COR-L47 (cell line): ENCODE results near the gene CCDC85C.

Source experiments
- DNase-seq: peaks from one replicate; lab custom pipeline; 2025; lab: John Stamatoyannopoulos, UW

CCDC85C gene

GRCh38 chr14:99556134-99556791 lies 47.7 kb downstream of the CCDC85C start:
- no peak for DNase-seq

DNA sequence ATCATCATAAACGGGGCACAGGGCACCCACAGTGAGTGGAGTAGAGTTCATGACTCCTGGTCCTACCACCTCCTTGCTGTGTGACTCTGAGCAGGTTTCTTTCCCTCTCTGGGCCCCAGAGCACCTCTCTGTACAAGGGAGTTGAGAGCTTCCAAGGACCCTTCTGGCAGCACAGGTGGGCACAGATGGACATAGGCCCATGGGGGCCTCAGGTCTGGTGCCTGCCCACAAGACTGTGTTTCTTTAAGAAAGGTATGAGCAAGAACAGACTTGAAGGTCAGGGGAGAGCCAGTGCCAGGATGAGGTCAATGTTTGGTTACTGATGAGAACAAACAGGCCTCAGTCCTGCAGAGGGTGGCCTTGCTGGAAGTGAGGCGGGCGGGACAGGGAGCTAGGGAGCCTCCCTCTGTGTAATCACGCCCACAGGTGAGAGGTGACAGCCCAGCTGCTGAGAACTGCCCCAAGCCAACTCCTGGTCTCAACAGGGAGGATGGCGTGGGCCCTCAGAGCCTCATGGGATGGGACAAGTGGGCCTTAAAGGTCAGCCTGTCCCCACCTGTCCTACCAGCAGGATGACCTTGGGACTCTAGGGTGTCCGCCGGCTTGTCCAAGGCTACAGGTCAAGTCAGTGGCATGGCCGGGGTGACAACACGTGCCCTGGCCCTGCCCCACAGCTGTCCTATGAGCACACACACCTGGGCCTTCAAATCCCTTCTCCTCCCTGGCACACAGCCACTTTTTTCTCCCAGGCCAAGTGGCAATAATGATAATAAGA lies 49.1 kb downstream of the CCDC85C start:
- no peak for DNase-seq

DNA sequence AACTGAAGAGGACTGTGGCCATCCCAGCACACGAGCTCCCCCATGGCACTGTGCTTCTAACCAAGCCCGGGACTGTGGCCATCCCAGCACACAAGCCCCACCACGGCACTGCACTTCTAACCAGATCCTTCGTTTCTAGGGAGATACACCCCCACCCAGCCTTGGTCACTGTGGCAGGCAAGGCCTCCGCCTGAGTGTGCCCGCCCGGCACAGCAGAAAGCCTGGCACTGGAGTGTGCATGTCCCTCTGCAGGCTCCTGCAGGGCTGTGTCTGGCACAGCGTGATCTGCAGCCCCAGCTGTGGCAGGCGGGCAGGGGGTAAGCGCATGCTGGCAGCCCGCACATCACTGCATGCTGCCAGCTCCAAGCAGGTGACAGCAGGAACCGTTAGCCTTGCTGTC lies 49.8 kb downstream of the CCDC85C start:
- peak; percentile 83 for DNase-seq

GRCh38 chr14:99552572-99553216 lies 51.3 kb downstream of the CCDC85C start:
- DNase-seq: no peak

GRCh38 chr14:99552021-99552553 lies 51.9 kb downstream of the CCDC85C start:
- DNase-seq: no peak

- no peak for DNase-seq
These were observed 52.7 kb downstream of the CCDC85C start for GRCh38 chr14:99551034-99551922.

GRCh38 chr14:99550387-99550992 lies 53.5 kb downstream of the CCDC85C start:
- no peak for DNase-seq

DNA sequence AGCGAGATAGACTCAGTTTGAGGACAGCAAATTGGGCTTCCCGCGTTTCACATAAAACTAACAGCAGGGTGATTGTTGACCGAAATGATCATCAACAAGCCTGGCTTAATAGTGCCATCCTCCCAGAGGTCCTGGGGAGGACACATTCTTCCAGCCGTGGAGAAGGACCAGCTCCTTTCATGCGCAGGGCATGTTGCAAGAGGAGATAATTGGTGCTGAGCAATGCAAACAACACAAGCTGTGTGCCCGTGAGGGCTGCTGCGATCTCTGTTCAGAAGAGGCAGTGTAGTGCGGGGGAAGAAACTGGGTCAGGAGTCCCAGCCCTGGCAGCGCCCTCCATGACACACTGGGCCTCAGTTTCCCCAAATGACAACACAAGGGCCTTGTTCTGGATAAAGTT lies 54.3 kb downstream of the CCDC85C start:
- peak; percentile 80 for DNase-seq

- no peak for DNase-seq
These were observed 55.0 kb downstream of the CCDC85C start for GRCh38 chr14:99548871-99549515.

GRCh38 chr14:99548255-99548654 lies 55.8 kb downstream of the CCDC85C start:
- DNase-seq: peak; percentile 81

GRCh38 chr14:99546234-99546879 lies 57.6 kb downstream of the CCDC85C start:
- peak; percentile 75 for DNase-seq

DNA sequence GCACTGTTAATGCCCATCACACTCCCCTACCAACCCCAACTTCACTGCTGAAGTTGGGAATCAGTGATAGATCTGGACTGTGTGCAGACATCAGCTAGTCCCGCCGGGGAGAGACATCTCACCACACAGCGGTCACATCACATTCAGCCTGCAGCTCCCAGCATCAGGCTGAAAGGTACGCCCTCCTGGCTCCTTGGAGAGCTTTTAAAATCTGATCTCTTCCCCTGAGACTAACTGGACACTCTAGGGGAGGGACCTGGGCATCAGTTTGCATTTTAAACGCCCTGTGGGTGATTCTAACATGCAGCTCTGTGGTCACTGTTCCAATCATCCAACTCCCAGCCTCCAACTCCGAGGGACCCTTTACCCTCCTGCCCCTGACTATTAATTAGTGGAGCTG lies 58.4 kb downstream of the CCDC85C start:
- DNase-seq: no peak

- no peak for DNase-seq
These were observed 59.0 kb downstream of the CCDC85C start for GRCh38 chr14:99544991-99545390.

- no peak for DNase-seq
These were observed 60.0 kb downstream of the CCDC85C start for GRCh38 chr14:99543985-99544384.

DNA sequence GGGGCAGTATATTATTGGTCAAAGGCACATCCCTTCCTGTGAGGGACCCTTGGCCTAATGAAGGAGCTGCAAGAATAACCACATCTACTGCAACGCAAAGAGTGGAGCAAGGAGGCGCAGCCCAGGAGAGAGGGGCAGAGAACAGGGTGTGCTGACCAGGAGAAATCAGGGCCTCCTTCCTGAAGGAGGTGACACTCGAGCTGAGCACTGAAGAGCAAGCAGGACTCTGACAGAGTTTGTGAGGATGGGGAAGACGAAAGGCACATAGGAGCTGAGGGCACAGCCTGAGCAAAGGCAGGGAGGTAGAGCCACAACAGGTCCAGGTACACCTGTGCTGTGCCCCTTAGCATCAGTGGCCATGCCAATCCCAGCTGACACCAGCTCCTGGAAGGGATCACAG lies 60.6 kb downstream of the CCDC85C start:
- DNase-seq: no peak

- no peak for DNase-seq
These were observed 61.4 kb downstream of the CCDC85C start for GRCh38 chr14:99542566-99542965.

DNA sequence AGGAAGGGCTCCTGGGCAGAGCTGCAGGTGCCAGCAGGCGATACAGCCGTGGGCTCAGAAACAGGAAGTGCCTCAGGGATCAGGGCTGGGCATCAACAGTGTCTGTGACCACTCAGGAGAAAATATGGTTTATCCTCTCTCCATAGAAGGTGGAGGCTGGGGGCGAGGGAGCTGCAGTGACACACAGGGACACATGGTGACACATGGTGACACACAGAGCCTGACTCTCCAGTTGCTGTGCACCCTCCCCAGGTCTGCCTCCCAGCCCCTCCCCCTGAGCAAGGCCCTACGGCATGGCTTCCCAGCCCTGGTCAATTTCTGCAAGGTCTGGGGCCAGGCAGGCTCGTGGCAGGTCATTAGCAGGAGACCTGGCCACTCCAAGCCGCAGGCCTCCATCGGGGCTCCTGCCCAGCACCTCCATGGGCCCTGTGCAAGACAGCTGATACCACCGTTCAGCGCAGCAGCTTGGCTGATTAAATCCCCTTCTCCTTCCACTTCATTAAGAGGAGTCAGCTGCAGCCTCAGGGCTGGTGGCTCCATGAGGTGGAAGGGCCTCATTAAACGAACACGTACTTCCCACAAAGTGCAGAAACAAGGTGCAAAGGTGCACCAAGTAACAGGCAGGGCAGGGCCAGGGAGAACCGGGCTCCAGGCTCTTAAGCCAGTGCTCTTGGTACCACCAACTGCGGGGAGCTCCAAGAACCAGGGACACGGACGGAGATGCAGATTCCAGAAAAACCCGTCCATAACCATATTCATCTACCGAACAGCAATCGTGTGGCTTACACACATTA lies 62.1 kb downstream of the CCDC85C start:
- DNase-seq: peak; percentile 34

- no peak for DNase-seq
These were observed 62.8 kb downstream of the CCDC85C start for GRCh38 chr14:99541211-99541610.

DNA sequence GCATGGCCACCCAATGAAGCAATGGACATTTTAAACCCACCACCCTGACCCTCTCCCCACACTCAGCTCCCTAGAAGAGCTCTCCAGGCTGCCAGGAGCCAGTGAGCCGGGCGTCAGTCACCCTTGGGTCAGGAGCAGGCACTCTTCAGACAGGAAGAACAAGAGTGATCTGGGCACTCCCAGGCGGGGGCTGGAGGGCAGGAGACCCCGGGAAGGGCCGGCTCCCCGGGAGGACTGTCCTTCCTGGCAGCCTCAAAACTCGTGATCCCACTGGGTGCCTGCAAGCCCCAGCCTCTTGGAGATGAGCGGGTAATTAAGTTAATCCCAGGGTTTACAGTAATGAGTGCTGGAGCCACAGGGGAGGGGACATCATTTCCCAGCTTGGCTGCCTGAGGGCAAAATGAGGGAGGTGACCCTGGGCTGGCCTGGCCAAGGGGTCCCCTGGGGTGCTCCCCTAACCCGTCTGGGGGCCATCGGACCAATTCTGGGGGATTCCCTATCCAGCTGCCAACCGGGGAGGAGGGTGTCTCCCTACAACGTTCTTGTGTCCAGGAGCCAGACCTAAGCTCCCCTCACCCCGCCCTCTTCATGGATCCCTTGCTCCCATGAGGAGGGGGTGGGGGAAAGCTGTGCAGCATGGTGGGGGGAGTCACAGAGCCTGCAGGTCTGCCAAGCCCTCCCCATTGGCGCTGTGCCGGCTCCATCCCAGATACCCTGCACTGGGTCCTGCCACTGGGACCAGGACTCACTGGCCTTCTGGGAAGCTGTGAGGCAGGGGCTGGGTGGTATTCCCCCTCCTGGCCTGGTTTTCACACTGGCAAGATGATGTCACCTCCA lies 63.6 kb downstream of the CCDC85C start:
- DNase-seq: peak; percentile 27
